Lower leg skin (tissue), 4 donors: Measurements from ENCODE around the gene CLSTN1. TPM values are rescaled to one million over a fixed set of nuclear protein-coding genes. Genes with fewer than 3 reads are reported as not detected.

Experiments
- DNase-seq, 2 donors: peaks; one replicate each; pipeline ENCODE4 v3.0.0-alpha.2; 2019; ENCODE audit warnings: low spot score in 2 of 2
- H3K4me3 ChIP-seq: fragments of 200-600 bp; sonication (generic); 2 replicates; pipeline ENCODE4 v1.5.1; 2017; ENCODE audit warnings: mild to moderate bottlenecking, low read depth; ENCODE audit not compliant: poor library complexity, severe bottlenecking
- POLR2A ChIP-seq, 2 donors: fragments of 450-650 bp; IDR thresholded peaks; one replicate each; pipeline ENCODE4 v1.6.1; 2016 to 2017; ENCODE audit warnings: antibody characterized with exemption in 2 of 2, mild to moderate bottlenecking in 1 of 2, moderate library complexity in 1 of 2
- WGBS, 2 donors: methylation state at CpG; one replicate each; pipeline ENCODE4 v1.1.5; 2018; 5-methylcytosine and 5-hydroxymethylcytosine counted together
- intact Hi-C: fragments of 100-400 bp; cut with DNase I; formaldehyde crosslinking; loops from one replicate; pipeline ENCODE4 v1.15.0; 2023; ENCODE audit warnings: low total_unique reads
- total RNA-seq, 4 donors: library from RNA; depleted of rRNA; stranded (reverse); fragments of >200 nt; gene quantifications; one replicate each; pipeline ENCODE4 v1.1.0, GENCODE V29; 2016
- TF ChIP-seq, protein P1 (sequence below), 3 donors: fragments of 450-650 bp; IDR thresholded peaks; one replicate each; pipeline ENCODE4 v1.5.1; 2016; ENCODE audit warnings: antibody characterized with exemption in 3 of 3, mild to moderate bottlenecking in 3 of 3, moderate library complexity in 2 of 3

Gene CLSTN1
- total RNA-seq, 4 donors from 2014 or later = 116 to 174 (median 150) TPM

DNA sequence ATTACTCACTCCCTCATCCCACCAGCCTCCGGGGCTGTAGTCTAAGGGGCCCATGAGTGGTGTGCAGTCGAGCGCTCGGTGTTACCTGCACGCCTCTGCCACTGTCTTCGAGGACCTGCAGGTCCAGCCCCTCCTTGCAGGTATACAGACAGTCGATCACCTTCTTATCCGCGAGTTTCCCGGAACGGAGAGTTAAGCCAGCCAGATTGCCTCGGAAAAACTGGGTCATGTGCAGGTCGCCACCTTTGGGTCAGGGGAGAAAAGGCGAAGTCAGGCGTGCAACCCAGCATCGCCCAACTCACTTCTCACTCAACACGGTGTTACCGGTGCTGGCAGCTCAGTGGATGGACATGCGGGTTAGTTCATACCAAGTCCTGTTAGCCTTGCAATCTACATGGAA lies 88.0 kb downstream of the CLSTN1 start:
- no peak overlapping the region for H3K4me3 ChIP-seq
- TF ChIP-seq, protein P1, sequence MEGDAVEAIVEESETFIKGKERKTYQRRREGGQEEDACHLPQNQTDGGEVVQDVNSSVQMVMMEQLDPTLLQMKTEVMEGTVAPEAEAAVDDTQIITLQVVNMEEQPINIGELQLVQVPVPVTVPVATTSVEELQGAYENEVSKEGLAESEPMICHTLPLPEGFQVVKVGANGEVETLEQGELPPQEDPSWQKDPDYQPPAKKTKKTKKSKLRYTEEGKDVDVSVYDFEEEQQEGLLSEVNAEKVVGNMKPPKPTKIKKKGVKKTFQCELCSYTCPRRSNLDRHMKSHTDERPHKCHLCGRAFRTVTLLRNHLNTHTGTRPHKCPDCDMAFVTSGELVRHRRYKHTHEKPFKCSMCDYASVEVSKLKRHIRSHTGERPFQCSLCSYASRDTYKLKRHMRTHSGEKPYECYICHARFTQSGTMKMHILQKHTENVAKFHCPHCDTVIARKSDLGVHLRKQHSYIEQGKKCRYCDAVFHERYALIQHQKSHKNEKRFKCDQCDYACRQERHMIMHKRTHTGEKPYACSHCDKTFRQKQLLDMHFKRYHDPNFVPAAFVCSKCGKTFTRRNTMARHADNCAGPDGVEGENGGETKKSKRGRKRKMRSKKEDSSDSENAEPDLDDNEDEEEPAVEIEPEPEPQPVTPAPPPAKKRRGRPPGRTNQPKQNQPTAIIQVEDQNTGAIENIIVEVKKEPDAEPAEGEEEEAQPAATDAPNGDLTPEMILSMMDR (IDR thresholded peaks at IDR 0.05) = no peak
- TF ChIP-seq POLR2A (IDR thresholded peaks at IDR 0.05) = no peak
- intact Hi-C loops = no loop called here
- no peak for DNase-seq
- WGBS, 2 donors = 93 to 96% methylated on average over 19 of the region's 19 CpGs

DNA sequence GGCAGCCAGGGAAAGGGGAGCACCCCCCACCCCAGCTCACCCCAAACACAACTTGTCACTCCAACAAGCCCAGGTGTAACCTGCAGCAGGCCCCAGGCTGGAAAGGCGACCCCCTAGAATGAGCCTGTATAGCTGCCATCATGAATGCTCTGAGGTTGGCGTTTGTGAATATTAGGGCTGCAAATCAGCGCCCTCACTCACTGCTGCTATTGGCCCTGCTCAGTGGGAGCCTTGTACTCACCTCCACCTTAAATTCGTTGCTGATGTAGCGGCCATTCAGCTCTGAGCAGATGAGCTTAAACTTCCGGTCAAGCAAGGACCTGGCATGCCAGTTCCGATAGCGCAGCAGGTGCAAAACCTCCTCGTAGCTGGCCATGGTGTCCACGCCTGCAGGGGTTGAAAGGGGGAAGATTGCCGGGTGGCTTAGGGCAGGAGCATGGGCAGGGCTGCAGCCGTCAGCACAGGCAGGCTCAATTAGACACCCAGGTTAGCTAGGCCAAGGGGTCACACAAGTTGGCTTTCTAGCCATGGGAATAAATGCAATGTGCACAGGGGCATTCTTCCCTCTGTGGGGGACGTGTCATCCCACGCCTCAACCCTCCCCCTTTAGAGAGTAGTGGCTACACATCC lies 90.5 kb downstream of the CLSTN1 start:
- TF ChIP-seq POLR2A (IDR thresholded peaks at IDR 0.05) = no peak
- TF ChIP-seq, protein P1 (IDR thresholded peaks at IDR 0.05) = no peak
- intact Hi-C loops = no loop called here
- no peak for DNase-seq
- no peak overlapping the region for H3K4me3 ChIP-seq
- 93 to 99% methylated on average over 12 to 14 of the region's 14 CpGs for WGBS, 2 donors

DNA sequence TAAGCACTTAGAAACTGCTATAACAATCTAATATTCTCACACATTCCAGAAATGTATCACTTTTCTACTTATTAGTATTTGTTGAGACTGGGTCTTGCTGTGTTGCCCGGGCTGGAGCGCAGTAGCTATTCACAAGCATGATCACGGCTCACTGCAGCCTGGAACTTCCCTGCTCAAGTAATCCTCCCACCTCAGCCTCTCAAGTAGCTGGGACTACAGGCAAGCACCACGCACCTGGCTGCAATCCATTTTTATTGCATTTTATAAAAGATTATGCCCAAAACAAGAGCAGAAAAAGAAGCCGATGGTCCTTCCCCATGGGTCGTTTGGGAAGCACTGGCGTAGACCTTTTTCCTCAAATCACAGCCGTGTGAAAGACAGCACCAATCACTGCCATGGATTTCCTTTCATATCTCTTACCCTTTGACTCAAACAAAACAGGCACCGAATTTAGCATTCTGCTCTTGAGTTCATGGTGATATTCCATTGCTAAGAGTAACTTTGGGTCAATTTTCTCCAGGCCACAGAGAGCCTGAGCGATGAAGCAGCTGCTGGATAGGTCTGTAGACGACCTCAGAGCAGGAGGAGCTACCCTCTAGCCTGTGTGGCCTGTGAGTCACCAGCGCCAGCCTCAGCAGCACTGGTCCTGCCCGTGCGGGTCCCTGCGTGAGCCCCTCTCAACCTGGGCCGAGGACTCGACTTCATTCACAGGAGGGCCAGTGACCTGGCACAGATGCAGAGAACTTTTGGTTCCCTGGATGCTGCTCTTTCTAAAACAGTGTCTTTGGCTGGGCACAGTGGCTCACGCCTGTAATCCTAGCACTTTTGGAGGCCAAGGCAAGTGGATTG lies 91.4 kb downstream of the CLSTN1 start:
- DNase-seq = no peak
- intact Hi-C loops = no loop called here
- no peak for TF ChIP-seq POLR2A (IDR thresholded peaks at IDR 0.05)
- TF ChIP-seq, protein P1 (IDR thresholded peaks at IDR 0.05) = no peak
- no peak overlapping the region for H3K4me3 ChIP-seq
- WGBS, 2 donors = 86 to 89% methylated on average over 18 of the region's 18 CpGs

DNA sequence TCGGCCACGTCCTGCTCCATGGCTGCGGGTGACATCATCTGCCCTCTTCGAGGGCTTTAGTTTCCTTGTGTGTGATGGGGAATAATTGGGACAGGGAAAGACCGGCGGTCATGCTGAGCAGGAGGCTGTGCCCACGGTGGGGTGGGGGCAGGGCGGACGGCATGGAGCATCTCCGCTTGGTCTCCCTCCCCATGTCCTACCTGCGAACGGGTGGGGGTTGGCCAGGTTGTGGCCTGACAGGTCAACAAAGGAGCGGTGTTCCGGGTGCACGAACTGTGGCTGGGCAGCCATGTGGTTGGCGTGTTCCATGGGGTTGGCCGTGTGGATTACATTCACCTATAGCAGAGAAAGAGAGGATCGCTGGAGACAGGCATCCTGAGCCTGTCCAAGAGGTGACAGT lies 92.2 kb downstream of the CLSTN1 start:
- 95 to 96% methylated on average over 18 of the region's 18 CpGs for WGBS, 2 donors
- no peak overlapping the region for H3K4me3 ChIP-seq
- no peak for DNase-seq
- TF ChIP-seq, protein P1 (IDR thresholded peaks at IDR 0.05) = no peak
- no peak for TF ChIP-seq POLR2A (IDR thresholded peaks at IDR 0.05)
- intact Hi-C loops = no loop called here

DNA sequence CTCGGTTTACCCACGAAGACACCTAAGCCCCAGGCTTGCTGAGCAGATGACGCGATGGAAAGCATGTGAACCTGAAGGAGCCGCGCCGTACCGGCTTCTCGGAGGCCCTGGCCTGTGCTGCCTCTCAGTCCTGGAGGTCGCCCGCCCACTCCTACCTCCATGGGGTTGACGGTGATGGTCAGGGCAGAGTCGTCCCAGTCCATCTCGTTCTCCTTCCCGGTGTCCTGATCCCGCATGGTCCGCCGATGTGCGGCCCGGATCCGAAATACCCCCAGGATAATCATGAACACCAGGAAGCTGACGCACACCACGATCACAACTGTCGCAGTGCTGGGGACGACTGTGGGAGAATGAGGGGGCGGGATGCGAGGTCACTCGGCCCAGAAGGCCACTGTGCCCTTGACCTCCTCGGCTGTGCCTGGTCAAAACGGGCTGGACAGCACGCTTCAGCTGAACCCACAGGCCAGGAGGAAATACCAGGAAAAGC lies 92.7 kb downstream of the CLSTN1 start:
- intact Hi-C loops = no loop called here
- WGBS, 2 donors = 96% methylated on average over 31 of the region's 31 CpGs
- no peak overlapping the region for H3K4me3 ChIP-seq
- no peak for TF ChIP-seq POLR2A (IDR thresholded peaks at IDR 0.05)
- TF ChIP-seq, protein P1 (IDR thresholded peaks at IDR 0.05) = no peak
- DNase-seq = no peak
